GM21737 (cell line): ENCODE measurements around the gene OR4S2.
A peak's percentile ranks its signal among the peaks of the same experiment; 100 is the strongest.

ENCODE experiments used
- ATAC-seq: cut with Tn5 transposase; IDR thresholded peaks from one replicate; pipeline ENCODE4 v1.9.1; 2021; ENCODE audit warnings: mild to moderate bottlenecking, moderate library complexity; ENCODE audit not compliant: unreplicated experiment

Gene OR4S2, protein sequence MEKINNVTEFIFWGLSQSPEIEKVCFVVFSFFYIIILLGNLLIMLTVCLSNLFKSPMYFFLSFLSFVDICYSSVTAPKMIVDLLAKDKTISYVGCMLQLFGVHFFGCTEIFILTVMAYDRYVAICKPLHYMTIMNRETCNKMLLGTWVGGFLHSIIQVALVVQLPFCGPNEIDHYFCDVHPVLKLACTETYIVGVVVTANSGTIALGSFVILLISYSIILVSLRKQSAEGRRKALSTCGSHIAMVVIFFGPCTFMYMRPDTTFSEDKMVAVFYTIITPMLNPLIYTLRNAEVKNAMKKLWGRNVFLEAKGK

DNA sequence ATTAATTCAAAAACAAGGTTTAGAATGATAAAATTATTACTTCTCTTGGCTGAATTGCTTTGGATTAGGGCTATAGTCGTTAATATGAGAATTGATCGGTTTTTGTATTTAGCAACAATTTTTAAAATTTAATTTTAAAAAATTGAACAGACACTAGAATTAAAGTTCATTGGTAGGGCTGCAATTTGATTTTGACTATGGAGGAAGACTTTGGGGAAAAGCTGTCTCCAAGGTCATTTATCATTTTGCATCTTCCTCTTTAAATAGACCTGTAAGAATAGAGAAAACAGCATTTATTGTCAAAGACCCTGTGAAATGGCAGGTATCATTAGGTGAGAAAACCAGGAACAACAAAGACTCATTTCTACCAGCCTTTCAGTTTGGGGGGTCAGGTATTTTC lies at the start of gene OR4S2:
OR4S2 (plus strand) TSS at position 301 of the 400 bp plus-strand sequence. CDS start 2,577 bp downstream, outside the sequence.
- ATAC-seq, result no peak

DNA sequence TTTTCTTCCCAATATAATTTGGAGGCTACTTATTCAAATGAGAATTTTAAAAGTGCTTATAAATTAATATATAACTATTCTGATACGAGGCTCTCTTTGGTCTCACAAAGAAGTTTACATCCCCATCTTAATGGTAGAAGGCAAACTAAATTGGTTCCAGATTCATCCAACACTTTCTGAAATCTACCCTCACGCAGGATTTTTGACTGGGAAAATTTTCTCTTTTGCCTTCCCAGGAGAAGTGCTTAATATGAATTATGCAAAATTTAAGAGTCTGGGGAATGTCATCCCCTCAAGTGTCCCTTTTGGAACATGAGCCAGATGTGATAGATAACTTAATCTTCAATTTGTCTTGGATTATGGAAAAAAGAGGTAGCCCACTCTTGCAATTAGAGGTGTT lies 40.6 kb upstream of the OR4S2 start, which contains the start of gene OR4C11:
OR4C11 (minus strand) TSS at position 101 of the 400 bp plus-strand sequence. CDS start 3,272 bp downstream, outside the sequence.
- no peak for ATAC-seq

DNA sequence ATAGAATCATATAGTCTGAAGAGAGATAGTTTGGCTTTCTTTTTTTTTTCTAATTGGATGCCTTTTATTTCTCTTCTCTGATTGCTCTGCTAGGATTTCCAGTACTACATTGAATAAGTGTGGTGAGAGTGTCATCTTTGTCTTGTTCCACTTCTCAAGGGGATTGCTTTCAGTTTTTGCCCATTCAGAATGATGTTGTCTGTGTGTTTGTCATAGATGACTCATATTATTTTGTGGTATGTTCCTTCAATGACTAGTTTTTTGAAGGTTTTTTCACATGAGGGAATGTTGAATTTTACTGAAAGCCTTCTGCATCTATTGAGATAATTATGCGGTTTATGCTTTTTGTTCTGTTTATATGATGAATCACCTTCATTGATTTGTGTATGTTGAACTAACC lies 23.6 kb upstream of the OR4S2 start:
- no peak for ATAC-seq

DNA sequence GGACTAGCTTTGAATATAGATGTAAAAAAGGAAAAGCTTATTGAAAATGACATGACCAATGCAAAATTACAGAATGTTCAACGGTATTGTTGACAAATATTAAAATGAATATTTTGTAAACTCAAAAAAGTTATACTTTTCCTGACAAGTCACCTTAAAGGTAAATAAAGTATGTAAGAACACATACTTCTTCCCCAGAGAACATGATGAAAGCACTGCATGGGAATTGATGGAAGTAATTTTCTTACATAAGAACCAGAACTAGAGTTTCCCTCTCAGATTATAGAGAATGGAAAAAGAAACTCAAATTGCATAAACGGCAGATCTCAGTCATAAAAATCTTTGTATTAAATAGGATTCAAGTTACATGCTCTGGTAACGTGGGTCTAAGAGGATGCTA lies 13.3 kb upstream of the OR4S2 start, which contains the start of gene OR4P4:
OR4P4 (plus strand) TSS at position 301 of the 400 bp plus-strand sequence.
- no peak for ATAC-seq

DNA sequence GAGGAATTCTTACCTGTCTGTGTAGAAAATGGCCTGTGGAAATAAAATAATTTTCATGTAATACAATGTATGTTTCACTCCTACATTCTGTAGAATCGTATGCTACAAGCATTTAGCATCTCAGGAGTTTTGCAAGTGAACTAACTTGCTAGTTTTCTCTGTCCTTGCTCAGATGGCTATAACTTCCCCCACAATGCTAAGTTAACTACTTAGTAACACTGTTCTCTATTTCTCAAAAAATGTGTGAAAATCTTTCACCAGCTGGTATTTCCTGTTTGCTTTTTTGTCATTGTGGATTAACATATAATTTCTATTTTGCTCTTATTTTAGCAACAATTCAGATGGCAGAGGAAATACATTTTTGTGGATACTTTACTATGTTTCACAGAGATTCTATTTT lies 4.4 kb downstream of the OR4S2 start:
- no peak for ATAC-seq

DNA sequence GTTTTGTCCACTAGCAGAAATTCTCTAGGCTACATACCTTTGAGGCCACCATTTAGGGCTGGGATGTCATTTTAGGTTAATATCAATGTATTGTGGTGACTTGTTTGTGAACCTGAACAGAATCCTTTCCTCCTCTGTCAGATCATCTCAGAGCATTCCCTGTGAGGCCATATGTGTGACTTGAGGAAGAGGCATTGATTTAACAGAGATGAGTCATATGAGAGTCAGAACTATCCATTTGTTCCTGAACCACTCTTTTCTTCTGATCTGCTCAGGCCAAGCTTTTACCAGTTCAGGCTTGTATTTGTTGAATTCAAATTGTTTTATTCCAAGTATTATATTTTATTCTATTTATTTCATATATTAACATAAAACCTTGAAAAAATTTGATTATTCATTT lies 7.0 kb downstream of the OR4S2 start:
- no peak for ATAC-seq

DNA sequence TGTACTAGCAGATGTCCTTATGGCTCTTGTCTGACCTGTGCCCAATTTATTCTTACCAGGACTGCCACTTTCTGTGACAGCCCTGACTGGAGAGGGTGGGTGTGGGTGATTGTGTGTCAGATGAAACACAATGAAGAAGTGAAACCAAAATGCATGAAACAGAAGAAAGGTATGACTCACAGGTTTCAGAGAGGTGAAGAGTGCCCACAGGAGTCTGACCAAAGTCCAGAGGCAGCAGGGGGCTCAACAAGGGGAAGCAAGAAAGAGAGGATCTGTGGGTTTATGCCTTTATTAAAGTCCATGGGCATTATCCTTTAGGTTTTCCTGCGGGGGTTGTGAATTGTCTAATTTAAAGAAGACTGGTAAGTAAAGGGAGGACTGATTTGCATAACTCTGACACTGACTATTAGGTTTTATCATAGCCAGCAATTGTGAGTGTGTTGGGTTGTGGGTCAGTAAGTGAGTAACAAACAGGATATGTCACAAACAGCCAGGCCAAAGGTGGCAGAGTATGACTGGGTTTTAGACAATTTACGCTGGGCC lies 10.0 kb downstream of the OR4S2 start:
- peak; percentile 98 for ATAC-seq

DNA sequence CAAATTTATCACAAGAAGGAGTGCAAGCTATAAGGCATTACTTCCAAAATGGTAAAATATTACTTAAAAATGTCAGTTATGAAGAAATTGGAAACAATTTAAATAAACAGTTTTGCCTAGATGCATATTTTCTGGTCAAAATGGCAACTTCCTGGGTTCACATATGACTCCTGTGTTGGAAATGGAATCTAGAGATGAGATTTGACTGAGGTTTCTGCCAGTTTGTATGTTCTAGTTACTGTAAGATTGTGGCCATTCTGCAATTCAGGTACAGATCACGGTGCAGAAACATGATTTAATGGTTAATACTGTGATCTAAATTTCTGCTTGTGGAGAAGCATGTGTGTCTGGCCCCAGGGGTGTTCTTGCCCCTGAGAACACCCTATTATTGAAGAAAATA lies 10.5 kb downstream of the OR4S2 start:
- ATAC-seq, result peak; percentile 38

DNA sequence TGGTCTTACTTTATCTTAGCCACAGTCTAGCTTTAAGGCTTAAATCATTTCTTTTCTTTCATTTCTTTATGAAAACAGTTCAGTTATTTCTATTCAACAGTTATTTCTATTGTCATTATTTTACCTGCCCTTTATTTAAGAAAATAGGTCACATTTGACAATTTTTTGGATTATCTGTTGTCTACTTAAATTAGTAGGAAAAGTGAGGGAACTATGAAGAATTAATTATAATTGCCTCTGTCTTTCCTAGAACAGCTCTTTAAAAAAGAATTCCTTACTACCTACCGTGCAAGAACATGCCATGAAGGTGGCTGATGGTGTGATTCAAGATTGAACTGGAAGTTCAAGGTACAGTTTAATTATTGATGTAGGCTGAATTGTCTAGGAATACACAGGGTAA lies 13.8 kb downstream of the OR4S2 start, which contains the start of gene OR4C6:
OR4C6 (plus strand) TSS at position 301 of the 400 bp plus-strand sequence. CDS start 2,966 bp downstream, outside the sequence.
- no peak for ATAC-seq

DNA sequence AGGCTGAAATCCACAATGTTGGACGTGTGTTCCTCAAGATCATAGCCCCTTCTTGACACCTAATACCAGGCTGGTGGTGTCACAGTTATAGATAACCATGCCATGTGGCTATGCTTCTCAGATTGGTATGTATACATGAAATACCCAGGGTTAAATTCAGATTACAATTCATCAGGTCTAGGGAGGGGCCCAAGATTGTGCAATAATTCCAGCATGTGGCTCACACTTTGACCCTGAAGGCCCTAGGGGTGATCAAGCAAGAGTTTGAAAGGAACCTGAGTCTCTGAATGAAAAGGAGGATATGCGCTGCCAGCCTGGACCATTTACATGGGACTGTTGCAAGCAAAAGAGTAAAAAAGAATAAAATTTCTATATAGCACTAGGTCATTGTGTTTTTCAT lies 21.2 kb downstream of the OR4S2 start:
- no peak for ATAC-seq

DNA sequence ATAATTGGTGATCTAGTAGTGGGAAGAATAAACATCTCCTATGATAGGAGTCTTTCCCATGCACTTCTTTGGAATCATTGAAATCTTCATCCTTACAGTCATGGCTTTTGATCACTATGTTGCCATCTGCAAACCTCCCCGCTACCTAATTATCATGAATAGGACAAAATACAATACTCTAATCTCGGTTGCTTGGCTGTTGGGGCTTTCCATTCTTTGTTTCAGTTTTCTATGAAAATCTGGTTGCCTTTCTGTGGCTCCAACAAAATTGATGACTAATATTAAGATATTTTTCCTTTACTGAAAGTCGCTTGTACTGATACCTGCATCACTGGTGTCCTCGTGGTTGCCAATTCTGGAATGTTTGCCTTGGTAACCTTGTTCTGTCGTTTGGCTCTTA lies 25.7 kb downstream of the OR4S2 start:
- no peak for ATAC-seq

DNA sequence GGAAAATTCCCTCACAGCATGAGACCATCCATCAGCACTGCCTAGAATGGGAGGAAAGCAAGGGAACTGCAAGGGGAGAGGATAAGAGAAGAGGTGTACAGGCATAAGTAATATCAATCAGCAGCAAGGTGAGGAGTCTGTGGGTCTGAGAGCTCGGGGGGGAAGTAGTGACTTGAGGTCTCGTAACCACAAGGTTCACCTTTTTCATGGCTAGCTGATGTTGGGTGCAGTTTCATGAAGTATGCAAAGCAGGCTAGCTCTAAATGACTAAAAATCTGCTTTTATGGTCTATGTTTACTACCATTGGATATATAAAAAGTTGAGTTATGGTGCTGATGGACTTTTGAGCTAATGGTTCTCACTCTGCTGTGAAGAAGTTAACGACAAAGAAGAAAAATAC lies 49.7 kb downstream of the OR4S2 start:
- no peak for ATAC-seq

DNA sequence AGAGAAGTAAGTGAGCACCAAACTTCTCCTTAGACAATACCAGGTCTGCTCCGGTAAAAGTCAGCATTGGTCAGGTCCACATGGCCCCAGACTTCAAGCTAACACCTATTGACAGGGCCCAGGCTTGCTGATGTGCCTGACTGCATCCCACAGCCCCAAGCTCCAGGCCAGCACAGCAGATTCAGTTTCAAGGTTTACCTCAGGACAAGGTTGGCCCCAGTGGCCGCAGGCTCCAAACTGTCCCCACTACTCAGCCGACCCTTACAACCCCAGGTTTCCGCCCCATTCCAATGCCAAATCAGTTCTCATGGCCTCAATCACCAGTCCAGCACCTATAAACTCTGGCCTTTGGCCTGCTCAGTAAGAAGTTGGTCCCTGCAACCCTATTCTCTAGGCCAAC lies 53.3 kb downstream of the OR4S2 start:
- ATAC-seq, result no peak
